Right lobe of liver (tissue), 4 donors: ENCODE measurements around the gene OR12D1.

Source experiments
- CTCF ChIP-seq, 4 donors: fragments of 200-600 bp in 3 of 4; fragments of 450-650 bp in 1 of 4; IDR thresholded peaks; one replicate each; pipeline versions ENCODE4 v1.5.1 to v1.8.0; 2016 to 2022; ENCODE audit warnings: antibody characterized with exemption in 4 of 4, mild to moderate bottlenecking in 2 of 4
- POLR2A ChIP-seq: fragments of 450-650 bp; IDR thresholded peaks from one replicate; pipeline ENCODE4 v1.6.1; 2017; ENCODE audit warnings: antibody characterized with exemption, mild to moderate bottlenecking
- donor health status: DM: no; HTN: no; CAD: no.
- donor health status: DM: no; HTN: no; CAD: no.
- donor health status: DM: no; HTN: yes; CAD: no.

GRCh38 chr6:29403801-29404200 is 10.9 kb upstream of the OR12D1 start:
- no peak for TF ChIP-seq POLR2A
- no peak for TF ChIP-seq CTCF (IDR thresholded peaks at IDR 0.05)
